Liver (tissue), 3 donors: ENCODE results near the gene RASD2.

Experiments
- ATF3 ChIP-seq: IDR thresholded peaks from 2 replicates; pipeline ENCODE4 v1.6.1; 2016; ENCODE audit warnings: antibody characterized with exemption
- CTCF ChIP-seq: fragments of 150-350 bp; IDR thresholded peaks from 2 replicates; pipeline ENCODE4 v1.5.1; 2017; ENCODE audit warnings: improper control_type of control experiment, low read depth, low read length; ENCODE audit not compliant: missing input control
- EGR1 ChIP-seq, 2 donors: IDR thresholded peaks; 2 replicates each; pipeline ENCODE4 v1.6.1; 2016 to 2018; ENCODE audit warnings: antibody characterized with exemption in 2 of 2, low read depth in 2 of 2
- FOXA1 ChIP-seq: IDR thresholded peaks from 2 replicates; pipeline ENCODE4 v1.6.1; 2016; ENCODE audit warnings: antibody characterized with exemption
- FOXA2 ChIP-seq: IDR thresholded peaks from 2 replicates; pipeline ENCODE4 v1.6.1; 2016; ENCODE audit warnings: antibody characterized with exemption
- GABPA ChIP-seq, 2 donors: IDR thresholded peaks in 1 of 2; conservative IDR thresholded peaks in 1 of 2; 2 replicates each; pipeline ENCODE4 v1.6.1; 2016; ENCODE audit warnings: antibody characterized with exemption in 2 of 2, mild to moderate bottlenecking in 1 of 2, moderate library complexity in 1 of 2
- HNF4G ChIP-seq: IDR thresholded peaks from 2 replicates; pipeline ENCODE4 v1.6.1; 2016; ENCODE audit warnings: antibody characterized with exemption
- JUND ChIP-seq, 2 donors: IDR thresholded peaks; 2 replicates each; pipeline ENCODE4 v1.6.1; 2016; ENCODE audit warnings: antibody characterized with exemption in 2 of 2
- RAD21 ChIP-seq, 2 donors: IDR thresholded peaks; 2 replicates each; pipeline ENCODE4 v1.6.1; 2016; ENCODE audit warnings: antibody characterized with exemption in 2 of 2, mild to moderate bottlenecking in 2 of 2
- REST ChIP-seq: IDR thresholded peaks from 2 replicates; pipeline ENCODE4 v1.6.1; 2016; ENCODE audit warnings: antibody characterized with exemption, mild to moderate bottlenecking
- SP1 ChIP-seq: IDR thresholded peaks from 2 replicates; pipeline ENCODE4 v1.6.1; 2018; ENCODE audit warnings: antibody characterized with exemption, mild to moderate bottlenecking
- TAF1 ChIP-seq: conservative IDR thresholded peaks from 2 replicates; pipeline ENCODE4 v1.6.1; 2016; ENCODE audit warnings: antibody characterized with exemption, mild to moderate bottlenecking
- donor health status: healthy.
- donor health status: healthy.

- no peak for TF ChIP-seq CTCF
- TF ChIP-seq RAD21 (IDR thresholded peaks at IDR 0.05) = no peak
- TF ChIP-seq SP1 = no peak
- no peak for TF ChIP-seq HNF4G
- no peak for TF ChIP-seq FOXA1
- no peak for TF ChIP-seq ATF3
- TF ChIP-seq JUND (IDR thresholded peaks at IDR 0.05) = no peak
- no peak for TF ChIP-seq EGR1 (IDR thresholded peaks at IDR 0.05; ENCODE audit: low read depth in 2 of 2)
- no peak for TF ChIP-seq REST
- no peak for TF ChIP-seq GABPA (IDR thresholded peaks at IDR 0.05 in 1 of 2, conservative IDR thresholded peaks at IDR 0.05 in 1 of 2)
- no peak for TF ChIP-seq TAF1
- no peak for TF ChIP-seq FOXA2
Measured at GRCh38 chr22:35564975-35565867, 24.6 kb downstream of the RASD2 start.
